ENCODE data around the gene BMP6.

- TF ChIP-seq CTCF (IDR thresholded peaks at IDR 0.05; ENCODE audit: low read length) = no peak
- TF ChIP-seq EZH2 (optimal IDR thresholded peaks at IDR 0.05; ENCODE audit: low read depth, low read length) = no peak
Observed at GRCh38 chr6:7765575-7766325, 39.9 kb downstream of the BMP6 start.

All from MM.1S (cell line).